ENCODE results near the gene NT5C3A.
"Not testable (repeated sequence)": the region's sequence is repeated elsewhere in the genome, so short reads cannot be mapped to it uniquely, and the experiment has no call there.

The NT5C3A gene

GRCh38 chr7:33024189-33024757, 38.3 kb downstream of the NT5C3A start:
- DNase-seq (ENCODE audit: insufficient read length, low spot score), result no peak
- FAIRE-seq, result no peak

GRCh38 chr7:33012364-33012763, 50.2 kb downstream of the NT5C3A start:
- DNase-seq (ENCODE audit: insufficient read length, low spot score), result no peak
- TF ChIP-seq CTCF (IDR thresholded peaks at IDR 0.05; ENCODE audit: insufficient read depth, missing control alignments), result no peak
- FAIRE-seq, result no peak

More at GRCh38 chr7:33024189-33024757, 38.3 kb downstream of the NT5C3A start:
- no peak for TF ChIP-seq CTCF (IDR thresholded peaks at IDR 0.05; ENCODE audit: insufficient read depth, missing control alignments)

- TF ChIP-seq CTCF (IDR thresholded peaks at IDR 0.05; ENCODE audit: insufficient read depth, missing control alignments), result no peak
- FAIRE-seq (no peak), DNase-seq (ENCODE audit: insufficient read length, low spot score) (no peak)
Measured at GRCh38 chr7:33009734-33010133, 52.8 kb downstream of the NT5C3A start.

GRCh38 chr7:33005690-33006089, 56.9 kb downstream of the NT5C3A start:
- not testable (repeated sequence) for FAIRE-seq; DNase-seq (ENCODE audit: insufficient read length, low spot score)

GRCh38 chr7:33005193-33005592, 57.4 kb downstream of the NT5C3A start:
- FAIRE-seq; DNase-seq (ENCODE audit: insufficient read length, low spot score): not testable (repeated sequence)

GRCh38 chr7:33004104-33004616, 58.4 kb downstream of the NT5C3A start:
- FAIRE-seq; DNase-seq (ENCODE audit: insufficient read length, low spot score): not testable (repeated sequence)

GRCh38 chr7:33003111-33003510, 59.5 kb downstream of the NT5C3A start:
- FAIRE-seq; DNase-seq (ENCODE audit: insufficient read length, low spot score): not testable (repeated sequence)

GRCh38 chr7:32999380-32999779, 63.2 kb downstream of the NT5C3A start:
- DNase-seq (ENCODE audit: insufficient read length, low spot score); FAIRE-seq: not testable (repeated sequence)

- FAIRE-seq; DNase-seq (ENCODE audit: insufficient read length, low spot score): not testable (repeated sequence)
Measured at GRCh38 chr7:32998361-32999171, 64.0 kb downstream of the NT5C3A start.

GRCh38 chr7:32997956-32998355, 64.6 kb downstream of the NT5C3A start:
- DNase-seq (ENCODE audit: insufficient read length, low spot score); FAIRE-seq: not testable (repeated sequence)

- not testable (repeated sequence) for FAIRE-seq; DNase-seq (ENCODE audit: insufficient read length, low spot score)
Measured at GRCh38 chr7:32992750-32993149, 69.8 kb downstream of the NT5C3A start.

GRCh38 chr7:32991975-32992700, 70.4 kb downstream of the NT5C3A start:
- DNase-seq (ENCODE audit: insufficient read length, low spot score); FAIRE-seq: not testable (repeated sequence)

- DNase-seq (ENCODE audit: insufficient read length, low spot score), result not testable (repeated sequence)
Measured at GRCh38 chr7:32991068-32991585, 71.4 kb downstream of the NT5C3A start.

GRCh38 chr7:32988148-32988547, 74.4 kb downstream of the NT5C3A start:
- not testable (repeated sequence) for DNase-seq (ENCODE audit: insufficient read length, low spot score); FAIRE-seq

More at GRCh38 chr7:32991068-32991585, 71.4 kb downstream of the NT5C3A start:
- not testable (repeated sequence) for FAIRE-seq

GRCh38 chr7:32979902-32980301, 82.7 kb downstream of the NT5C3A start:
- FAIRE-seq; DNase-seq (ENCODE audit: insufficient read length, low spot score): not testable (repeated sequence)
